Renal cortical epithelial cell (primary cell): ENCODE results near the gene ALKBH4. TPM values are rescaled to one million over a fixed set of nuclear protein-coding genes. Genes with fewer than 3 reads are reported as not detected.
A peak's percentile ranks its signal among the peaks of the same experiment; 100 is the strongest.
"Not testable (repeated sequence)": the region's sequence is repeated elsewhere in the genome, so short reads cannot be mapped to it uniquely, and the experiment has no call there.

Source experiments
- DNase-seq: peaks from one replicate; pipeline ENCODE4 v3.0.0-alpha.2; 2011; ENCODE audit warnings: low read depth
- total RNA-seq: library from RNA; depleted of rRNA; stranded (reverse); fragments of >200 nt; gene quantifications from 2 replicates; pipeline ENCODE4 v1.2.3, GENCODE V29; 2014

Gene ALKBH4
- total RNA-seq, 1 donor from 2014 or later = 26.6 TPM

- DNase-seq = no peak
Observed at GRCh38 chr7:102455596-102455995, 9.1 kb downstream of the ALKBH4 start.

DNA sequence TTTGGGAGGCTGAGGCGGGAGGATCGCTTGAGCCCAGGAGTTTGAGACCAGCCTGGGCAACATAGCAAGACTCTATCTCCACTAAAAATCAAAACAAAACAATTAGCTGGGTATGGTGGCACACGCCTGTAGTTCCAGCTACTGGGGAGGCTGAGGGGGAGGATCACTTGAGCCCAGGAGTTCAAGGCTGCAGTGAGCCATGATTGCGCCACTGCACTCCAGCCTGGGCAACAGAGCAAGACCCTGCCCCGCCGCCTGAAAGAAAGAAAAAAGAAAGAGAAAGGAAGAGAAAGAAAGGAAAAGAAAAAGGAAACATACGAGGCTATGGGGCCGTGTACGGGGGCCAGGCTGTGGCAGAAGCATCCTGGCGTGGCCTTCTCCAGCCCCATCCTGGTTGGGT, 9.7 kb downstream of the ALKBH4 start:
- DNase-seq = not testable (repeated sequence)

DNA sequence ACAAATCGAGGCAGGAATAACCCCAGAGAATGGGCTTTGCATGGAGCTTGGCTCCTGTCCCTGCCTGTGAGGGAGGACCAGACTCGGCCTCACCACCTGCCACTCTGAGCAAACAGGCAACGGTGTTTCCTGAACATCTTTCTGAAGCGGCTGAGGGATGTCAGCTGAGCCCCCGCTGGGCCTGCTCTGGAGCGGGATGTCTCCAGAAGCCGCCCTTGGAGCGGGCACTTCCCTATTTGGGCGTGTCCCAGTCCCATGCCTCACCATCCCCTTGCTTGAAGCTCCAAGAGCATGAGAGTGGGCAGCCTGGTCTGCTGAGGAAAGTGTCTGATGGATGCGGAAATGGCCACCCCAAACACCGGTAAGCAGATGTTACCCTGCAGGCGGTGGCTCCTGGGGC, 10.2 kb downstream of the ALKBH4 start:
- DNase-seq = no peak

DNA sequence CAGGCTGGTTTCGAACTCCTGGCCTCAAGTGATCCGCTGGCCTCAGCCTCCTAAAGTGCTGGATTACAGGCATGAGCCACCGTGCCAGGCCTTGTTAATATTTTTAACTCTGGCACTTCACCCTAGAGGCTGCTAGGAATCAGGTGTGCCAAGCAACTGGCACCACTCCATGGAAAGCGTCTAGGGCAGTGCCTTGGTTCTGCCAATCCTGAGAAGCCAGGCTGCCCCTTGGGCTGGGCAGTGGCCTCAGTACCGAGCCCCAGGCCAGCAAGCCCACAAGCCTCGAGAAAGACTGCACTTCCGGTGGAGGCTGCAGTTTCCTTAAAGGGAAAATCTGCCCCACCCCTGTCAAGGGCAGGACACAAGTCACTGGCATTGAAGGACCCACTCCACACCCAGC, 11.3 kb downstream of the ALKBH4 start:
- DNase-seq = no peak

GRCh38 chr7:102452451-102452850, 12.2 kb downstream of the ALKBH4 start:
- no peak for DNase-seq

- no peak for DNase-seq
Observed at GRCh38 chr7:102451371-102452054, 13.2 kb downstream of the ALKBH4 start.

- DNase-seq = no peak
Observed at GRCh38 chr7:102450242-102450641, 14.4 kb downstream of the ALKBH4 start.

DNA sequence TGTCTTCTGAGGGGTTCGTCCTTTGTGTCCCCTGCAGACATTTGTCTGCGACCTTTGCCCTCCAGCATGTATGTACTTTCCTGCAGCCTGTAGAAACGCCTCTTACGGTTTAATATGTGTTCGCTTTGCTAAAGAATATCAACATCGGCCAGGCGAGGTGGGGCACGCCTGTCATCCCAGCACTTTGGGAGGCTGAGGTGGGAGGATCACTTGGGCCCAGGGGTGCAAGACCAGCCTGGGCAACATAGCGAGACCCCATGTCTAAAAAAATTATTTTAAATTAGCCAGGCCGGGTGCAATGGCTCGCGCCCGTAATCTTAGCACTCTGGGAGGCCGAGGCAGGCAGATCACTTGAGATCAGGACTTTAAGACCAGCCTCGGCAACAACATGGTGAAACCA, 15.5 kb downstream of the ALKBH4 start:
- DNase-seq = no peak

DNA sequence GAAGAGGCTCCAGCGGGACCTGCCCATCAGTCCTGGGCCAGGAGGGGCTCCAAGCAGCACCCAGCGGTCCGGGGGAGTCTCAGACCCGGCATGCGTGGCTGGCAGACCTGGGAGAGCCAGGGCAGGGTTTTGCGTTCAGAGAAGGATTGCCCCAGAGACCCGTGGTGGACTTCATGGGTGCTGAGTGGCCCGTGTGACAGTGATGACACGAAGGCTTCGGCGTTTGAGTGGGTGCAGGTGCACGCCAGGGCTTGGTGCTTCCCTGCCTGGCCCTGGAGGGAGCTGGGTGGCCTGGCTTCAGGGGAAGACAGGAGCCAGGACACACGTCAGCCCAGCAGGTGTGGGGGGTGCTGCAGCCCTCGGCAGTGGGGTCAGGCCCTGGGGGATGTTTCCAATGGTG, 17.4 kb downstream of the ALKBH4 start:
- no peak for DNase-seq

DNA sequence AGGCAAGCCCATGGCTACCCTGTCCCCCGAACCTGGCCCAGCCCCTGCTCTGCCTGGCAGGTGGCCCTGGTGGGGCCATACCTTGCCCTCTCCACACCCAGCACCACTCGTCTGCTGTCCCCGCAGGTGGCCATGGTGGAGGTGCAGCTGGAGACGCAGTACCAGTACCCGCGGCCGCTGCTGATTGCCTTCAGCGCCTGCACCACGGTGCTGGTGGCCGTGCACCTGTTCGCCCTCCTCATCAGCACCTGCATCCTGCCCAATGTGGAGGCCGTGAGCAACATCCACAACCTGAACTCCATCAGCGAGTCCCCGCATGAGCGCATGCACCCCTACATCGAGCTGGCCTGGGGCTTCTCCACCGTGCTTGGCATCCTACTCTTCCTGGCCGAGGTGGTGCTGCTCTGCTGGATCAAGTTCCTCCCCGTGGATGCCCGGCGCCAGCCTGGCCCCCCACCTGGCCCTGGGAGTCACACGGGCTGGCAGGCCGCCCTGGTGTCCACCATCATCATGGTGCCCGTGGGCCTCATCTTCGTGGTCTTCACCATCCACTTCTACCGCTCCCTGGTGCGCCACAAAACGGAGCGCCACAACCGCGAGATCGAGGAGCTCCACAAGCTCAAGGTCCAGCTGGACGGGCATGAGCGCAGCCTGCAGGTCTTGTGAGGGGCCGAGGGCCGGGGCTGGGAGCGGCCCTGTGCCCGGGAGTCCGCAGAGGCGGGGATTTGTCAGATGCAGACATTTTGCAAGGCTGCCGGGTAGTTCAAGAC, 18.1 kb downstream of the ALKBH4 start:
- no peak for DNase-seq

DNA sequence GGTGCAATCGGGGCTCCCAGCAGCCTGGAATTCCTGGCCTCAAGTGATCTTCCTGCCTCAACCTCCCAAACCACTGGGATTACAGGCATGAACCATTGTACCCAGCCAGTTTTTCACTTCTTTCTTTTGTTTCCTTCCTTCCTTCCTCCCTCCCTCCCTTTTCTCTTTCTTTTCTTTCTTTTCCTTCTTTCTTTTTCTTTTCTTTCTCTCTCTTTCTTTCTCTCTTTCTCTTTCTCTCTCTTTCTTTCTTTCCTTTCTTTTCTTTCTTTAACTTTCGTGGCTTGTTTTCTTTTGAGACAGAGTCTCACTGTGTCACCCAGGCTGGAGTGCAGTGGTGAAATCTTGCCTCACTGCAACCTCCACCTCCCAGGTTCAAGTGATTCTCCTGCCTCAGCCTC, 19.0 kb downstream of the ALKBH4 start:
- DNase-seq = no peak

DNA sequence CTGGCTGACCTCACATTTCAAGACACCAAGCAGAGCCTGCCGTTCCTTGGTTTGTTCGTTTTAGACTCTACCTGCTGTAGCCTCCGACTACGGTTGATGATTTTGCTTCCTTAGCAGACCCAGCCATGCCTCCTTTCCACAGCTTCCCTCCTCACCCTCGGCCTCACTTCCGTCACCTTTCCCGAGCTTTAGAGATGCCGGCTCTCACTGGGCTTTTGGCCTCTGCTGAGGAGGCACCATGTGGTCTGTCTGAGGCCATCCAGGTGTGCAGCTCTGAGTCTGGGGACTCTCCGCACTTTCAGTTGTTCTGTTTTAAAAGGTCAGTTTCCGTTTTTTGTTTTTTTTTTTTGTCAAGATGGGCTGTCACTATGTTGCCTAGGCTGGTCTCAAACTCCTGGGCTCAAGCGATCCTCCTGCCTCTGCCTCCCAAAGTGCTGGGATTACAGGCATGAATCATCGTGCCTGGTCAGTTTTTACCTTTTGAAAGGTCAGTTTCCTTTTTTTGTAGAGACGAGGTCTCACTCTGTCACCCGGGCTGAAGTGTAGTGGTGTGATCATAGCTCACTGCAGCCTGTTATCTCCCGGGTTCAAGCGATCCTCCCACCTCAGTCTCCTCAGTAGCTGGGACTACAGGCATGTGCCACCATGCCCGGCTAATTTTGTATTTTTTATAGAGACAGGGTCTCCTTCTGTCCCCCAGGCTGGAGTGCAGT, 19.5 kb downstream of the ALKBH4 start:
- no peak for DNase-seq

DNA sequence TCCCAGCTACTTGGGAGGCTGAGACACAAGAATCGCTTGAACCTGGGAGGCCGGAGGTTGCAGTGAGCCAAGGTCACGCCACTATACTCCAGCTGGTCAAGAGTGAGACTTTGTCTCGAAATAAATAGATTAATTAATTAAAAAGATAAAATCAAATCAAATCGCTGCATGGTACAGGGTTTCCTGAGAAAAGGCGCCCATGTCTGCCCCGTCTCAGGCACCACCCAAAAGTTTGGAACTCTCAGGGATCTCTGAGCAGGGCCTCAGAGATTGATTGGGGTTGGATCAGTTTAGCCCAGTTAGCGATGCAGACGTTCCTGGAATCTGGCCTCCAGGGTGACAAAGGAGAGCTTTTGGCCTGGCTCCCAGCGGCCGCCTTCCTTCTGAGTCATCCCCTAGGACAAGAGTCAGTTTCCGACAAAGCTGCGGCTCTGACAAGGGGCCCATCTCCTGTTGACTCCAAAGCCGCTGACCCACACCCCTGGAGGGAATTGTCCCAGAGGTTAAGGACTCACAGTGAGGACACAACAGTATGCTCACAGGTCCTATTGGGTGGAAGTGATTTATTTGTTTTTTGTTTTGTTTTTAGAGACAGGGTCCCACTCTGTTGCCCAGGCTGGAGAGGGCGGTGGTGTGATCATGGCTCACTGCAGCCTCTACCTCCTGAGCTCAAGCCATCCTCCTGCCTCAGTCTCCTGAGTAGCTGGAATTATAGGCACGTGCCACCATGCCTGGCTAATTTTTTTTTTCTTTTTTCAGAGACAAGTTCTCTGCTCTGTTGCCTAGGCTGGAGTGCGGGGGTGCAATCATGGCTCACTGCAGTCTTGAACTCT, 24.5 kb downstream of the ALKBH4 start:
- DNase-seq = peak; percentile 76

DNA sequence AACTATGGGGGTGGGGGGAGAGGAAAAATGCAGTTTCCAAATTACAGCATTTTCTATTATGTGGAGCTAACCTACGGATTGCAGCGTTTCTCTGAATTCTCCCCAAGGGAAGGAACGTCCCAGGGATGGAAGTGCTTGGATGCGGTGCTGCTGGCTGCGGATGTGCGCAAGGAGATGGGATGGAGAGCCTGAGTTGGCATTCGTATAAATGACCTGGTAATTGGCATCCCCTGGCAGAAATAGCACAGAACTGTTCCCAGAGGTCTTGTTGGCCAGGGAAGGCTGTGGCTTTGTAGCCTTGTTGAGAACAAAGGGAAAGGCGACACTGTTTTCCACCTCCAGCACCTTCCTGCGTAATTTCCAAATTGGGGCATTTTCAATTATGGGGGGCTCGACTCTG, 28.5 kb downstream of the ALKBH4 start:
- DNase-seq = no peak

DNA sequence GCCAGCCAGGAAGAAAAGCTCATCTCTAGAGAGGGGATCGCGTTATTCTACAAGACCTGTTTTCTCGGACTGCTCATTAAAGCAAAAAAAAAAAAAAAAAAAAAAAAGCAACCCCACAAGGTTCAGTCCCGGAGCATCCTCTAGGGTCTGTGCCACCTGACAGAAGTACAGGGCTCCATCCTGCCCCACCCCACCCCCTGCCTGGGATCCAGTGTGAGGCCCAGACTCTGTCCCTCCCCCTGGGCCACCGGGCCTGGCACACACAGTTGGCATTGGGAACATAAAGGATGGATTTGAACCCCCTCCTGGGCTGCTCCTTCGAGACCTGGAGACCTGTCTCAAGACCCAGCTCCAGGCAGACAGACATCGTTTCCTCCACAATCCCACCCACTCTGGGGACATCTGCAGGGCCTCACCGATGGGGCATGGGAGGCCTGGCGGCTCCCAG, 30.6 kb downstream of the ALKBH4 start:
- peak; percentile 28 for DNase-seq

GRCh38 chr7:102433219-102434038, 31.2 kb downstream of the ALKBH4 start, which contains the start of gene ORAI2:
TSS of gene ORAI2 (plus strand) at chr7:102433575. CDS start at chr7:102438957, 5,382 bp downstream.
- no peak for DNase-seq

- peak; percentile 14 for DNase-seq
Observed at GRCh38 chr7:102432442-102433218, 32.0 kb downstream of the ALKBH4 start.

GRCh38 chr7:102431617-102432298, 32.9 kb downstream of the ALKBH4 start:
- peak; percentile 65 for DNase-seq

DNA sequence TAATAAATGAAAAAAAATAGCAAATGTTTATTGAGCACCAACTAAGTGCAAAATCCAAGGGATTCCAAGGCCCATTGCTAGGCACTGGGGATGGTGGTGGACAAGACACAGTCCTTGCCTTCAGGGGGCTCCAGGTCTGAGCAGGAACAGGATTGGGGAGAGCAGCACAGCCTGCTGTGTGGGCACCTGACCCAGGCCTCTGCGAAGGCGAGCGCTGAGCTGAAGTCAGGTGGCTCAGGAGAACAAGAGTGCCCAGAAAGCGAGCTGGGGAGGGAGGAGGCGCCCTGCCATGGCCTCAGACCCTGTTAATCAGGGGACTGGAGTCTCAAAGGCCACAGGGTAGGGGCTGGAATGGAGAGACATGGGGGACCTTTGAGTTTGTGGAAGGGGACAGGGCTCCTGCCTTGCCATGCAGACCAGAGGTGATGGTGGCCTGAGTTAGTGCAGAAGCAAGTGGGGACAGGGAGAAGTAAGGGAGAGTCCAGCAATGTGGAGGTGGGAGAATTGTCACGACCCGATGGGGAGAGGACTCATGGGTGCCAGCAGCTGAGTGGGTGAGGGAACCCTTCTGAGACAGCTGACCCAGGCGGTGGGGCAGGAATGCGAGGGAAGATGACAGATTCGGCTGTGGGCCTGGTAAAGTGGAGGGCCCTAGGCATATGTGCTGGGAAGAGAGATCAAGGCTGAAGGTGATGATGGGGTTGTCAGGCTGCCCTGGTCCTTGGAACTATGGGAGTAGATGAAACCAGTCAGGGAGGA, 35.3 kb downstream of the ALKBH4 start:
- DNase-seq = no peak
